NCI-H526 treated with DMSO at 0.1 percent for 48 hours (cell line): ENCODE data around the gene TGIF2LX.
"Not testable (repeated sequence)": the region's sequence is repeated elsewhere in the genome, so short reads cannot be mapped to it uniquely, and the experiment has no call there.

ENCODE experiments used
- DNase-seq: peaks from one replicate; lab custom pipeline; 2025; lab: John Stamatoyannopoulos, UW

TGIF2LX gene

GRCh38 chrX:89921665-89922064 is at the start of gene TGIF2LX:
TGIF2LX (plus strand) TSS chrX:89921908; CDS start chrX:89922086, 178 bp downstream.
- not testable (repeated sequence) for DNase-seq

GRCh38 chrX:89922338-89922934 is 728 bp downstream of the TGIF2LX start:
- DNase-seq, result not testable (repeated sequence)

- DNase-seq, result not testable (repeated sequence)
Measured at GRCh38 chrX:89943077-89943476, 21.4 kb downstream of the TGIF2LX start.

GRCh38 chrX:89965588-89965987 is 43.9 kb downstream of the TGIF2LX start:
- not testable (repeated sequence) for DNase-seq
